NK-92 (cell line): ENCODE results near the gene POLR1B.
A peak's percentile ranks its signal among the peaks of the same experiment; 100 is the strongest.
"Not testable (repeated sequence)": the region's sequence is repeated elsewhere in the genome, so short reads cannot be mapped to it uniquely, and the experiment has no call there.

Experiments used
- DNase-seq: peaks from one replicate; lab custom pipeline; 2025; ENCODE audit not compliant: unreplicated experiment; lab: John Stamatoyannopoulos, UW

The POLR1B gene

GRCh38 chr2:112539306-112539705 is 3.0 kb upstream of the POLR1B start:
- DNase-seq, result no peak

GRCh38 chr2:112540906-112541305 is 1.4 kb upstream of the POLR1B start:
- no peak for DNase-seq

- DNase-seq, result no peak
Measured at GRCh38 chr2:112541315-112542122, 746 bp upstream of the POLR1B start.

- DNase-seq, result no peak
Measured at GRCh38 chr2:112542984-112543661, 858 bp downstream of the POLR1B start.

GRCh38 chr2:112547333-112547732 is 5.1 kb downstream of the POLR1B start:
- no peak for DNase-seq

GRCh38 chr2:112548980-112549379 is 6.7 kb downstream of the POLR1B start:
- DNase-seq, result no peak

GRCh38 chr2:112566104-112566503 is 23.8 kb downstream of the POLR1B start:
- no peak for DNase-seq

- DNase-seq, result not testable (repeated sequence)
Measured at GRCh38 chr2:112566508-112566907, 24.2 kb downstream of the POLR1B start.

- no peak for DNase-seq
Measured at GRCh38 chr2:112572005-112572404, 29.7 kb downstream of the POLR1B start.

GRCh38 chr2:112577756-112578155 is 35.5 kb downstream of the POLR1B start:
- DNase-seq, result no peak

- no peak for DNase-seq
Measured at GRCh38 chr2:112579241-112579640, 37.0 kb downstream of the POLR1B start.

GRCh38 chr2:112580084-112580483 is 37.8 kb downstream of the POLR1B start:
- no peak for DNase-seq

- DNase-seq, result no peak
Measured at GRCh38 chr2:112582314-112582746, 40.1 kb downstream of the POLR1B start.

- DNase-seq, result no peak
Measured at GRCh38 chr2:112583497-112584133, 41.4 kb downstream of the POLR1B start.

- peak; percentile 55 for DNase-seq
Measured at GRCh38 chr2:112584134-112584890, 42.0 kb downstream of the POLR1B start, which contains the start of gene CHCHD5. Gene CHCHD5 (plus strand): TSS chr2:112584609. CDS start chr2:112584648, 39 bp downstream.

GRCh38 chr2:112584891-112585250 is 42.6 kb downstream of the POLR1B start:
- DNase-seq, result no peak

GRCh38 chr2:112585400-112585799 is 43.1 kb downstream of the POLR1B start:
- DNase-seq, result no peak

- DNase-seq, result no peak
Measured at GRCh38 chr2:112585873-112586464, 43.7 kb downstream of the POLR1B start.

- no peak for DNase-seq
Measured at GRCh38 chr2:112588611-112589045, 46.4 kb downstream of the POLR1B start.

- no peak for DNase-seq
Measured at GRCh38 chr2:112591413-112591812, 49.1 kb downstream of the POLR1B start.

GRCh38 chr2:112593736-112594135 is 51.5 kb downstream of the POLR1B start:
- no peak for DNase-seq
